Cerebellar nuclear complex (tissue), 1 donor: ENCODE results near the gene HKDC1.

Experiments
- DNase-seq, 2 experiments: peaks; one replicate each; lab custom pipeline; 2025; lab: John Stamatoyannopoulos, UW

Gene HKDC1

DNA sequence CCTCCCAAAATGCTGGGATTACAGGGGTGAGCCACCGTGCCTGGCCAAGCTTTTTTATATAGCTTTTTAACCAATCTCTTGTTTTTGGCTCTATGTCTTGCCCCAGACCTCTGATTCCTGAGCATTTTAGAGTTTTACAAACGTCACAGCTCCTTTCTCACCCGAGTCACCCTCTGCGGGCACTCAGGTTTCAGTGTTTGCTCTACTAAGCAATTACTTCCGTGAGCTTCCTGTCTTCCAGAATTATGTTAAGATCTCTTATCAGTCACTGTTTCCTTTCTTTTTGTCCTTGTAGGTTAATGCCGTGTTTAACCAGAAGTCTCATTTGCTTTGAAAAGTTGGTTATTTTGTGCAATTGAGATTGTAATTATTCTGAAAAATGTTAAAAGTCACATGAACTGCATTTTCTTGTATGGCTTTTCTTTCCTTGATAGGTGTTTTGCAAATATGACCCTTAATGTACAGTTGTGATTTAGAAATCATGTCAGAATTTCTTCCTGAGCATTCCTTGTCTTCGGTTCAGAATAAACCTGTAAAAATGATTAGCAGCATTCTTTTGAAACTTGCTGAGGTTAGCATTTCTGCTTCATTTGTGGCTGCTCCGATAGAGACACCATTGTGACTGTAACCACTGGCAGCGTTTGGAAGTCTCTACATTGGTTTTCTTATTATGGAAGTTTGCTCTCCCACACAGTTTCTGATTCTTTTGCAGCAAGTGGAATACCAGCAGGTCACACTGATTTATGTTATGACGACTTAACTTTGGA lies 4.5 kb upstream of the HKDC1 start:
- no peak for DNase-seq

GRCh38 chr10:69216577-69217118 lies 3.5 kb upstream of the HKDC1 start:
- no peak for DNase-seq

DNA sequence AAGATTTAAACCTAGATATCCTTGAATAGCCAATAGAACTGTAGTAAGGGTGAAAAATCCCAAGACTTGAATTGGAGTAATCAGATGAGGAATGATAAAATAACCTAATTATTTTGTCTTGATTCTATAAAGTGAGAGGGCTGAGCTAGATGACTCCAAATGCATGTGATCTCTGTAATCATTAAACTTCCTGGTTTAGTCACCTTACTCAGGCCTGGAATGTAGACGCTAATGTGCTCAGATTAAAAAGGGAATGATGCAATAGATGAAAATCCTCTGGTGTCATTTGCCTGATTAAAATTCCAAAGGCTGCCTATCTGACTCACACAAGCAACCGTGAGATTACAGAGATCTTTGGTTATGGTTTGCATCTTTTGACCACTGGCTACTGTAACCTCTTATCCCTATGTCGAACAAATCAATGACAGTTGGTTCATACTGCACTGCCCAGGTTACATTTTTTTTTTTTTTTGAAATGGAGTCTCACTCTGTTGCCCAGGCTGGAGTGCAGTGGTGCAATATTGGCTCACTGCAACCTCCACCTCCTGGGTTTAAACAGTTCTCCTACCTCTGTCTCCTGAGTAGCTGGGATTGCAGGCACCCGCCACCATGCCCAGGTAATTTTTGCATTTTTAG lies 2.9 kb upstream of the HKDC1 start:
- DNase-seq: no peak

GRCh38 chr10:69218831-69219230 lies 1.3 kb upstream of the HKDC1 start:
- DNase-seq: no peak

DNA sequence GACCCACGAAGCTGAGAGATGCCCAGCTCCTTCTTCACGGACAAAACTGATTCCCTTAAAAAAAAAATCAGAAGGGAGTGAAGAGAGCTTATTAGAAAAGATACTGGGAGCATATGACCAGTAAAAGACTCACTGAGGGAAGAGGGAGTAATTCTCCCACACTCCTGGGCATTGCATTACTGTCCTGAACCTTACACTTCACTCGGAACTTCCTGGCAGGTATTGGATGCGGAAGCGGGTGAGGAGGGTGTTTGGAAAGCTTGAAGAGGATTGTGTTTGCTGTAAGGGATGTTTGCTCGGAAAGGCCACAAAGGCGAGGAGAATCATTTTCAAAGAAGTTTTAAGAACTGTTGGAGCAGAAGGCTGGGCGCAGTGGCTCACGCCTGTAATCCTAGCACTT lies 375 bp downstream of the HKDC1 start:
- no peak for DNase-seq

GRCh38 chr10:69222157-69223027 lies 2.3 kb downstream of the HKDC1 start:
- DNase-seq: no peak

GRCh38 chr10:69223028-69223342 lies 2.9 kb downstream of the HKDC1 start:
- no peak for DNase-seq

GRCh38 chr10:69224862-69225657 lies 4.9 kb downstream of the HKDC1 start:
- DNase-seq: no peak

GRCh38 chr10:69225681-69226080 lies 5.5 kb downstream of the HKDC1 start:
- DNase-seq: no peak

- no peak for DNase-seq
These were observed 6.9 kb downstream of the HKDC1 start for GRCh38 chr10:69226919-69227450.

DNA sequence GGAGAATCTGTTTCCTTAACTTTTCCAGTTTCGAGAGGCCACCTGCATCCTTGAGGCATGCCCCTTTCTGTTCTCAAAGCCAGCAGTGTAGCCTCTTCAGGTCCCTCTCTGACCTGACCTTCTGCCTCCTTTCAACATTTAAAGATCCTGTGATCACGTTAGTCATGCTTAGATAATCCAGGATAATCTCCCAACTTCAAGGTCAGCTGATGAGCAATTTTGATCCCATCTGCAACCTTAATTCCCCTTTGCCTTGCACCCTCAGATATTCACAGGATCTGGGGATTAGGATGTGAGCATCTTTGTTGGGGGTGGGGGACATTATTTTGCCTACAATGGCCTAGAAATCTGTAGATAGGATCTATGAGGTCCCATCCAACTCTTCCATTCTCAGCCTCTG lies 8.0 kb downstream of the HKDC1 start:
- no peak for DNase-seq

DNA sequence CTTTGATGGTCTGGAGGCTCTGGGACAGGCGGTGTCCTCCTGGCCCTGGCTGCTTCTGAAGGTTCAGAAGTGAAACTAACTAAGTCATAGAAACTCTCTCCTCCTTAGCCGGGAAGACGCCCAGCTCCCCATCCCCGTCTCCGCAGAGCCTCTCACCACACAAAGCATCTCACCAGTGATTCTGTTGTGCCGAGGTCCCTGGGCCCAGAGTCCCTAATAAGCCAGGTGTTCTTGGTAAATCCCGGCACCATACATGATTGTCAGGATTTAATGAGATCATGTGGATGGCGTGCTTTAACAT lies 9.4 kb downstream of the HKDC1 start:
- DNase-seq: no peak

- DNase-seq: no peak
These were observed 10.0 kb downstream of the HKDC1 start for GRCh38 chr10:69230128-69230527.

GRCh38 chr10:69232252-69232651 lies 12.1 kb downstream of the HKDC1 start:
- no peak for DNase-seq

- DNase-seq: no peak
These were observed 12.8 kb downstream of the HKDC1 start for GRCh38 chr10:69232736-69233480.

GRCh38 chr10:69234447-69234846 lies 14.3 kb downstream of the HKDC1 start:
- DNase-seq: no peak

DNA sequence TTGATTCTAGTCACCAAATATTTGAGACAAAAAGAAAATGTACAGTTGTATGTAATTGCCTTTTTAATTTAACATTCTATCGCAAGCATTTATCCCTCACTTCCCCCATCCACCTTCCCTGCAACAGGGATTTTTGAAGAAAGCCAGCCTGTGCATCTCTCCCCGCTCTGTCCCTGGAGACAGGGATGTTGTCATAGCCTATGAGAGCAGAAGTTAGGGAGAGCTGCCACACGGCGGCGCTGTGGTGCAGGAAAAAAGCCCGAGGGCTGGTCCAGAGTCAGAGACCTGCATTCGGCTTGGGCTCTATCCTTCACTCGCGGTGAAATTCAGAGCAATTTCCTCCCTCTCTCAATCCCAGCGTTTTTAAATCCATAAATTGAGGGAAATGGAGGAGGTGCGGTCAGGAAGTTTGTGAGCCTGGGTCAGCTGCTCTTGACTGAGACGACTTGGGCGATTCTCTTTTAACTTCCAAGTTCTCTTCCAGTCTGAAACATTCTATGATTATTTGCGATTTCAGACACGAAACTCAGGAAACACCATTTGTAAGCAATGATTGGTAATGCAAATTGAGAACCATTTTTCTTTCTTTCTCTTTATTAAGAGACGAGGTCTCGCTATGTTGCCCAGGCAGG lies 17.5 kb downstream of the HKDC1 start:
- DNase-seq: peak; percentile 34 to 92

- no peak for DNase-seq
These were observed 19.0 kb downstream of the HKDC1 start for GRCh38 chr10:69239136-69239535.

DNA sequence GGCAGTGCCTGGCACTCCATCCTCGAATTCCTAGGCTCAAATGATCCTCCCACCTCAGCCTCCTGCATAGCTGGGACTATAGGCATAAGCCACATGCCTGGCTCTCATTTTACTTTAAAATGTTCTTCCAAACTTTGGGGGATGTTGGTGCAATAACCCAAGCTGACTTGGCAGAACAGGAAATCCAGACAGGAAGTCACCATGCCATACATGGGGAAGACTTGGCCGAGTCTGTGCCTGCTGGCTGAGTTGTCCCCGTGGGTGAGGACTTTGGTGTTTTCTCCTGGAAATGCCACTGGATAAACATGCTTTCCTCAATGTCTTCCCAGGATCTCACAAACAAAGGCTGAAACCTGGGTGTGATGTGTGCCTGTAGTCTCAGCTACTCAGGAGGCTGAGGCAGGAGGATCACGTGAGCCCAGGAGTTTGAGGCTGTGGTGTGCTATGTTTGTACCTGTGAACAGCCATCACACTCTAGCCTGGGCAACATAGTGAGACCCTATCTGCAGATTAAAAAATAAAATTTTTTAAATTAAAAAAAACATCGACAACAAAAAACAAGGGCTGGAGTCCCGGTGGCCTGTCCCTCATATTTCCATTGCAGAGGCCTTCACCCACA lies 19.8 kb downstream of the HKDC1 start:
- DNase-seq: no peak

DNA sequence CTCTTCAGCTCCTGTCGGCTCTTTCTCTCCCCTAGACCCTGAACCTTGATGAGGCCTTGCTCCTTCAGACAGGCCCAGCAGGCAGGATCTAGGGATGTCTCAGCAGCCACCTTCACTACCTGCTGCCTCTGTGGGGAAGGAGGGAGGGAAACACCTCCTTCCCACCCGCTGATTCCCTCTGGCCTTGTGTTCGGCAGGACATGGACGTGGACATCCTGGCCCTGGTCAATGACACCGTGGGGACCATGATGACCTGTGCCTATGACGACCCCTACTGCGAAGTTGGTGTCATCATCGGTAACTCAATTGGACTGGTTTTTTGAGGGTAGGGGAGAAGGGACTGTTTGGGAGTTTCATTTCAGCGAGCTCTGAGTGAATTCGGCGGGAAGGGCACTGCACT lies 20.3 kb downstream of the HKDC1 start:
- no peak for DNase-seq
